PC-3 (cell line): ENCODE data around the gene TEKT3.

Experiments used
- EZH2 ChIP-seq: fragments of 300-600 bp; sonication (generic); IDR thresholded peaks from one replicate; pipeline ENCODE4 v1.6.1; 2017; ENCODE audit warnings: antibody characterized with exemption, mild to moderate bottlenecking, low read length; ENCODE audit not compliant: unreplicated experiment
- TF ChIP-seq, protein P1 (sequence below): fragments of 300-600 bp; sonication (generic); conservative IDR thresholded peaks from 2 replicates; pipeline ENCODE4 v1.5.1; 2017; ENCODE audit warnings: antibody characterized with exemption, low read depth, mild to moderate bottlenecking, low read length

DNA sequence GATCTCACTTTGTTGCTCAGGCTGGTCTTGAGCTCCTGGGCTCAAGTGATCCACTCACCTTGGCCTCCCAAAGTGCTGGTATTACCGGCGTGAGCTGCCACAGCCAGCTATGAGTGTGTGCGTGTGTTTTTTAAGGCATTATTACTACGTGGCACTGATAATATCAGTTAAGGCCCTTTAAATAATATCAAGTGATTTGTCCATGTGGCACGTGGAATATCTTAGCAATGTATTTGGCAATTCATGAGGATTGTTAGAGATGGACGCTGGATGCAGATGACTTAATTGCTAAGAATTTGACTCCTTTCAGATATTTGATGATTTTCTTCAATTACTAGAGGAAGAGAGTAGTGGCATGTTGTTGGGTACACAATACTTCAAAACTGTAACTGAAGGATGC is 50.8 kb downstream of the TEKT3 start:
- TF ChIP-seq, protein P1, sequence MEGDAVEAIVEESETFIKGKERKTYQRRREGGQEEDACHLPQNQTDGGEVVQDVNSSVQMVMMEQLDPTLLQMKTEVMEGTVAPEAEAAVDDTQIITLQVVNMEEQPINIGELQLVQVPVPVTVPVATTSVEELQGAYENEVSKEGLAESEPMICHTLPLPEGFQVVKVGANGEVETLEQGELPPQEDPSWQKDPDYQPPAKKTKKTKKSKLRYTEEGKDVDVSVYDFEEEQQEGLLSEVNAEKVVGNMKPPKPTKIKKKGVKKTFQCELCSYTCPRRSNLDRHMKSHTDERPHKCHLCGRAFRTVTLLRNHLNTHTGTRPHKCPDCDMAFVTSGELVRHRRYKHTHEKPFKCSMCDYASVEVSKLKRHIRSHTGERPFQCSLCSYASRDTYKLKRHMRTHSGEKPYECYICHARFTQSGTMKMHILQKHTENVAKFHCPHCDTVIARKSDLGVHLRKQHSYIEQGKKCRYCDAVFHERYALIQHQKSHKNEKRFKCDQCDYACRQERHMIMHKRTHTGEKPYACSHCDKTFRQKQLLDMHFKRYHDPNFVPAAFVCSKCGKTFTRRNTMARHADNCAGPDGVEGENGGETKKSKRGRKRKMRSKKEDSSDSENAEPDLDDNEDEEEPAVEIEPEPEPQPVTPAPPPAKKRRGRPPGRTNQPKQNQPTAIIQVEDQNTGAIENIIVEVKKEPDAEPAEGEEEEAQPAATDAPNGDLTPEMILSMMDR = no peak
- no peak for TF ChIP-seq EZH2
